HCT116 (cell line): Measurements from ENCODE around the gene FLNC. TPM values are rescaled to one million over a fixed set of nuclear protein-coding genes. Genes with fewer than 3 reads are reported as not detected.

Experiments
- ATAC-seq: fragments of 200-7000 bp; cut with Tn5 transposase; 2 replicates; pipeline ENCODE4 v1.9.1; 2020; ENCODE audit warnings: mild to moderate bottlenecking, moderate library complexity
- BruUV-seq: library from RNA; stranded (reverse); fragments of 400-500 nt; replicated peaks from 2 replicates; lab custom pipeline; 2021; lab: Mats Ljungman, UMichigan
- CTCF ChIA-PET: fragments of 300-600 bp; sonication (Branson Sonifier 250); formaldehyde crosslinking; loops from one replicate; lab custom pipeline; 2021; ENCODE audit warnings: antibody characterized with exemption; lab: Charles Lee
- POLR2A ChIA-PET: fragments of 300-600, 350-600 bp; sonication (Branson Sonifier 250); formaldehyde crosslinking; loops from one replicate; lab custom pipeline; 2021; ENCODE audit warnings: antibody characterized with exemption; lab: Charles Lee
- RAD21 ChIA-PET, 2 experiments: fragments of 300-600 bp; sonication (Branson Sonifier 250); formaldehyde crosslinking; loops; one replicate each; lab custom pipeline; 2023; ENCODE audit warnings: low total read pairs in 2 of 2; ENCODE audit not compliant: uncharacterized antibody in 2 of 2, unreplicated experiment in 2 of 2, low non-redundant PET in 1 of 2; lab: Charles Lee
- DNase-seq: peaks from one replicate; pipeline ENCODE4 v3.0.0-alpha.2; 2010; ENCODE audit warnings: low read depth, low spot score
- H2AFZ ChIP-seq: fragments of 200-600 bp; shearing (Covaris generic), sonication (generic); 2 replicates; pipeline ENCODE4 v1.6.1; 2017; ENCODE audit warnings: low read depth, mixed run types, mixed read lengths, antibody characterized with exemption, low read length; ENCODE audit not compliant: poor library complexity, severe bottlenecking
- H3K27ac ChIP-seq: 2 replicates; pipeline ENCODE4 v1.5.1; 2012; ENCODE audit warnings: low read depth, low read length
- H3K27me3 ChIP-seq: fragments of 200-600 bp; sonication (generic); 2 replicates; pipeline ENCODE4 v1.6.1; 2016; ENCODE audit warnings: mixed run types, low read length, mixed read lengths; ENCODE audit not compliant: insufficient read depth
- H3K36me3 ChIP-seq, 2 experiments: fragments of 200-500 bp in 1 of 2; fragments of 200-600 bp in 1 of 2; sonication (Bioruptor generic) in 1 of 2; sonication (generic) in 1 of 2; 2 replicates each; pipeline versions ENCODE4 v1.5.1 to v1.6.1; 2014 to 2016; ENCODE audit warnings: low read length in 2 of 2, inconsistent platforms in 1 of 2, mixed read lengths in 1 of 2, mixed run types in 1 of 2; ENCODE audit not compliant: insufficient read depth in 2 of 2, control insufficient read depth in 1 of 2
- H3K4me1 ChIP-seq, 2 experiments: fragments of 200-600 bp in 1 of 2; sonication (generic) in 1 of 2; 2 replicates each; pipeline versions ENCODE4 v1.5.1 to v1.6.1; 2012 to 2017; ENCODE audit warnings: low read length in 2 of 2, inconsistent platforms in 1 of 2, mild to moderate bottlenecking in 1 of 2, mixed read lengths in 1 of 2, mixed run types in 1 of 2, moderate library complexity in 1 of 2; ENCODE audit not compliant: insufficient read depth in 2 of 2, control insufficient read depth in 1 of 2
- H3K4me2 ChIP-seq: fragments of 200-600 bp; sonication (generic); 2 replicates; pipeline ENCODE4 v1.6.1; 2017; ENCODE audit warnings: mixed run types, low read length, mixed read lengths
- H3K4me3 ChIP-seq, 2 experiments: fragments of 200-600 bp in 1 of 2; sonication (generic) in 1 of 2; replicated peaks in 1 of 2; 2 replicates each; pipeline ENCODE4 v1.5.1; 2011 to 2016; ENCODE audit warnings: low read length in 2 of 2, control low read depth in 1 of 2, low read depth in 1 of 2, mild to moderate bottlenecking in 1 of 2, mixed read lengths in 1 of 2, mixed run types in 1 of 2
- H3K79me2 ChIP-seq: fragments of 200-600 bp; sonication (generic); 2 replicates; pipeline ENCODE4 v1.6.1; 2017; ENCODE audit warnings: mild to moderate bottlenecking, mixed run types, low read length, moderate library complexity, mixed read lengths; ENCODE audit not compliant: insufficient read depth
- H3K9ac ChIP-seq: fragments of 200-600 bp; sonication (generic); 2 replicates; pipeline ENCODE4 v1.6.1; 2016; ENCODE audit warnings: low read length, mixed read lengths
- H3K9me2 ChIP-seq: fragments of 200-600 bp; sonication (generic), shearing (Covaris generic); 2 replicates; pipeline ENCODE4 v1.6.1; 2017; ENCODE audit warnings: mixed run types, mild to moderate bottlenecking, moderate library complexity; ENCODE audit not compliant: insufficient read depth
- H3K9me3 ChIP-seq, 2 experiments: fragments of 200-500 bp in 1 of 2; fragments of 200-600 bp in 1 of 2; sonication (Bioruptor generic) in 1 of 2; sonication (generic) in 1 of 2; 2 replicates each; pipeline ENCODE4 v1.6.1; 2014 to 2017; ENCODE audit warnings: low read length in 2 of 2, mixed read lengths in 2 of 2, inconsistent platforms in 1 of 2, low read depth in 1 of 2, mild to moderate bottlenecking in 1 of 2, mixed run types in 1 of 2, moderate library complexity in 1 of 2; ENCODE audit not compliant: control insufficient read depth in 1 of 2, insufficient read depth in 1 of 2
- H4K20me1 ChIP-seq: fragments of 200-600 bp; sonication (generic), shearing (Covaris generic); 2 replicates; pipeline ENCODE4 v1.6.1; 2017; ENCODE audit warnings: mixed run types, mild to moderate bottlenecking, moderate library complexity; ENCODE audit not compliant: insufficient read depth
- EGR1 ChIP-seq: IDR thresholded peaks from 2 replicates; pipeline ENCODE4 v1.6.1; 2012; ENCODE audit warnings: low read depth
- POLR2A ChIP-seq: IDR thresholded peaks from 2 replicates; pipeline ENCODE4 v1.7.0; 2011; ENCODE audit warnings: borderline replicate concordance; ENCODE audit not compliant: insufficient read depth, insufficient read length; ENCODE audit errors: extremely low read depth
- RAD21 ChIP-seq: IDR thresholded peaks from 2 replicates; pipeline ENCODE4 v1.6.1; 2012; ENCODE audit warnings: low read depth, mild to moderate bottlenecking
- SIN3A ChIP-seq: IDR thresholded peaks from 2 replicates; pipeline ENCODE4 v1.6.1; 2012; ENCODE audit warnings: low read depth
- SP1 ChIP-seq: IDR thresholded peaks from 2 replicates; pipeline ENCODE4 v1.6.1; 2012; ENCODE audit warnings: low read depth
- TCF7L2 ChIP-seq: IDR thresholded peaks from 2 replicates; pipeline ENCODE4 v1.7.0; 2011; ENCODE audit warnings: borderline replicate concordance, inconsistent platforms; ENCODE audit not compliant: insufficient read depth, insufficient read length; ENCODE audit errors: extremely low read depth
- ZNF274 ChIP-seq: fragments of 200-500 bp; sonication (Bioruptor generic); IDR thresholded peaks from 2 replicates; pipeline ENCODE4 v1.6.1; 2014; ENCODE audit warnings: mild to moderate bottlenecking, low read depth, low read length, inconsistent platforms
- intact Hi-C: fragments of 100-400 bp; cut with micrococcal nuclease; formaldehyde crosslinking; loops from 2 replicates; pipeline ENCODE4 v1.10.0; 2022
- total RNA-seq: library from RNA; stranded (reverse); gene quantifications from one replicate; pipeline ENCODE4 v1.2.1, GENCODE V29; 2021; ENCODE audit not compliant: unreplicated experiment
- TF ChIP-seq, protein P1 (sequence below), 3 experiments: fragments of 200-600 bp in 1 of 3; sonication (generic) in 1 of 3; IDR thresholded peaks in 2 of 3; conservative IDR thresholded peaks in 1 of 3; 2 replicates each; pipeline ENCODE4 v1.5.1; 2012 to 2017; ENCODE audit warnings: low read depth in 2 of 3, low read length in 2 of 3, antibody characterized with exemption in 1 of 3, borderline replicate concordance in 1 of 3, control low read depth in 1 of 3, mild to moderate bottlenecking in 1 of 3, mixed read lengths in 1 of 3, mixed run types in 1 of 3, moderate library complexity in 1 of 3; ENCODE audit not compliant: insufficient read depth in 1 of 3
- TF ChIP-seq, protein P2 (sequence below): IDR thresholded peaks from 2 replicates; pipeline ENCODE4 v1.6.1; 2012; ENCODE audit warnings: low read depth
- TF ChIP-seq, protein P3 (sequence below): IDR thresholded peaks from 2 replicates; pipeline ENCODE4 v1.6.1; 2012
- TF ChIP-seq, protein P4 (sequence below): IDR thresholded peaks from 2 replicates; pipeline ENCODE4 v1.6.1; 2012

Gene FLNC
- total RNA-seq, 1 experiment from 2014 or later, result 42.8 TPM

DNA sequence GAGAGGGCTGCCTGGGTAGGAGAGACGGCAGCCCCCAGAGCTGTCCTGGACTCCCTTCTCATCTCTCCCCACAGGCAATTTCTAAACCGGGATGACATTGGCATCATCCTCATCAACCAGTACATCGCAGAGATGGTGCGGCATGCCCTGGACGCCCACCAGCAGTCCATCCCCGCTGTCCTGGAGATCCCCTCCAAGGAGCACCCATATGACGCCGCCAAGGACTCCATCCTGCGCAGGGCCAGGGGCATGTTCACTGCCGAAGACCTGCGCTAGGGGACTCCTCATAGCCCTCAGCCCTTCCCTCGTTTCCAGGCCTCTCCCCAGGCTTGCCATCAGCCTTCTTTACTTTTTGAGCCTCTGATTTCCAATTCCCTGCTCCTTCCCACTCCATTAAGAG, 35.1 kb downstream of the FLNC start:
- RAD21 ChIA-PET, result no interaction called here
- Histone ChIP-seq H3K9ac (no peak overlapping the region), H3K27me3 (no peaks in the 10 kb centered on the region), H3K9me2 (no peaks in the 10 kb centered on the region), H3K27ac (no peak overlapping the region), H3K36me3 (peaks cover 3 to 7% of the 10 kb centered on the region in 2 experiments; a peak in 2 of 4 replicates), H3K9me3 (no peaks in the 10 kb centered on the region), H3K4me2 (no peak overlapping the region), H3K79me2 (peaks cover 23% of the 10 kb centered on the region), H2AFZ (no peak overlapping the region), H4K20me1 (no peaks in the 10 kb centered on the region), H3K4me3 (no peak overlapping the region), H3K4me1 (peaks cover 21 to 45% of the 10 kb centered on the region in 2 experiments)
- DNase-seq (no peak), ATAC-seq (no peak)
- no TSS peak for BruUV-seq
- POLR2A ChIA-PET, result no interaction called here
- CTCF ChIA-PET, result no interaction called here
- intact Hi-C loops, result no loop called here
- TF ChIP-seq, protein P1, sequence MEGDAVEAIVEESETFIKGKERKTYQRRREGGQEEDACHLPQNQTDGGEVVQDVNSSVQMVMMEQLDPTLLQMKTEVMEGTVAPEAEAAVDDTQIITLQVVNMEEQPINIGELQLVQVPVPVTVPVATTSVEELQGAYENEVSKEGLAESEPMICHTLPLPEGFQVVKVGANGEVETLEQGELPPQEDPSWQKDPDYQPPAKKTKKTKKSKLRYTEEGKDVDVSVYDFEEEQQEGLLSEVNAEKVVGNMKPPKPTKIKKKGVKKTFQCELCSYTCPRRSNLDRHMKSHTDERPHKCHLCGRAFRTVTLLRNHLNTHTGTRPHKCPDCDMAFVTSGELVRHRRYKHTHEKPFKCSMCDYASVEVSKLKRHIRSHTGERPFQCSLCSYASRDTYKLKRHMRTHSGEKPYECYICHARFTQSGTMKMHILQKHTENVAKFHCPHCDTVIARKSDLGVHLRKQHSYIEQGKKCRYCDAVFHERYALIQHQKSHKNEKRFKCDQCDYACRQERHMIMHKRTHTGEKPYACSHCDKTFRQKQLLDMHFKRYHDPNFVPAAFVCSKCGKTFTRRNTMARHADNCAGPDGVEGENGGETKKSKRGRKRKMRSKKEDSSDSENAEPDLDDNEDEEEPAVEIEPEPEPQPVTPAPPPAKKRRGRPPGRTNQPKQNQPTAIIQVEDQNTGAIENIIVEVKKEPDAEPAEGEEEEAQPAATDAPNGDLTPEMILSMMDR (IDR thresholded peaks at IDR 0.05 in 2 of 3, conservative IDR thresholded peaks at IDR 0.05 in 1 of 3; ENCODE audit: borderline replicate concordance in 1 of 3, insufficient read depth in 1 of 3, low read depth in 2 of 3, low read length in 2 of 3), result no peak
- TF ChIP-seq SIN3A (no peak), ZNF274 (no peak), SP1 (no peak), POLR2A (no peak), EGR1 (no peak), RAD21 (no peak), TCF7L2 (no peak)
- TF ChIP-seq, protein P2, sequence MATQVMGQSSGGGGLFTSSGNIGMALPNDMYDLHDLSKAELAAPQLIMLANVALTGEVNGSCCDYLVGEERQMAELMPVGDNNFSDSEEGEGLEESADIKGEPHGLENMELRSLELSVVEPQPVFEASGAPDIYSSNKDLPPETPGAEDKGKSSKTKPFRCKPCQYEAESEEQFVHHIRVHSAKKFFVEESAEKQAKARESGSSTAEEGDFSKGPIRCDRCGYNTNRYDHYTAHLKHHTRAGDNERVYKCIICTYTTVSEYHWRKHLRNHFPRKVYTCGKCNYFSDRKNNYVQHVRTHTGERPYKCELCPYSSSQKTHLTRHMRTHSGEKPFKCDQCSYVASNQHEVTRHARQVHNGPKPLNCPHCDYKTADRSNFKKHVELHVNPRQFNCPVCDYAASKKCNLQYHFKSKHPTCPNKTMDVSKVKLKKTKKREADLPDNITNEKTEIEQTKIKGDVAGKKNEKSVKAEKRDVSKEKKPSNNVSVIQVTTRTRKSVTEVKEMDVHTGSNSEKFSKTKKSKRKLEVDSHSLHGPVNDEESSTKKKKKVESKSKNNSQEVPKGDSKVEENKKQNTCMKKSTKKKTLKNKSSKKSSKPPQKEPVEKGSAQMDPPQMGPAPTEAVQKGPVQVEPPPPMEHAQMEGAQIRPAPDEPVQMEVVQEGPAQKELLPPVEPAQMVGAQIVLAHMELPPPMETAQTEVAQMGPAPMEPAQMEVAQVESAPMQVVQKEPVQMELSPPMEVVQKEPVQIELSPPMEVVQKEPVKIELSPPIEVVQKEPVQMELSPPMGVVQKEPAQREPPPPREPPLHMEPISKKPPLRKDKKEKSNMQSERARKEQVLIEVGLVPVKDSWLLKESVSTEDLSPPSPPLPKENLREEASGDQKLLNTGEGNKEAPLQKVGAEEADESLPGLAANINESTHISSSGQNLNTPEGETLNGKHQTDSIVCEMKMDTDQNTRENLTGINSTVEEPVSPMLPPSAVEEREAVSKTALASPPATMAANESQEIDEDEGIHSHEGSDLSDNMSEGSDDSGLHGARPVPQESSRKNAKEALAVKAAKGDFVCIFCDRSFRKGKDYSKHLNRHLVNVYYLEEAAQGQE, result no peak
- TF ChIP-seq, protein P3, sequence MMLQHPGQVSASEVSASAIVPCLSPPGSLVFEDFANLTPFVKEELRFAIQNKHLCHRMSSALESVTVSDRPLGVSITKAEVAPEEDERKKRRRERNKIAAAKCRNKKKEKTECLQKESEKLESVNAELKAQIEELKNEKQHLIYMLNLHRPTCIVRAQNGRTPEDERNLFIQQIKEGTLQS, result no peak
- TF ChIP-seq, protein P4, sequence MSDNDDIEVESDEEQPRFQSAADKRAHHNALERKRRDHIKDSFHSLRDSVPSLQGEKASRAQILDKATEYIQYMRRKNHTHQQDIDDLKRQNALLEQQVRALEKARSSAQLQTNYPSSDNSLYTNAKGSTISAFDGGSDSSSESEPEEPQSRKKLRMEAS, result no peak
